ENCODE measurements around the gene GALT. TPM values are rescaled to one million over a fixed set of nuclear protein-coding genes. Genes with fewer than 3 reads are reported as not detected.

The GALT gene
- total RNA-seq, 1 experiment from 2014 or later: 21.3 TPM

- ChIA-PET CTCF (interaction anchor here (0.9 to 1.5 kb wide), 5 partner anchors 13 to 38 kb away, joined by 3 to 5 read pairs (median 4); partner anchors contain the start of gene GALT), POLR2A (interaction anchor here (0.5 to 2.7 kb wide), 11 partner anchors 8 to 982 kb away, joined by 3 to 11 read pairs (median 3); partner anchors contain the start of genes CCL21, GALT, IL11RA and SIGMAR1)
- Mint-ChIP-seq H3K4me1 (ENCODE audit: insufficient read depth, unreplicated experiment) (peaks cover 17% of the 10 kb centered on the region), H3K27ac (ENCODE audit: low read depth, unreplicated experiment) (peak overlapping the region; percentile 49), H3K9me3 (ENCODE audit: unreplicated experiment) (peaks cover 5% of the 10 kb centered on the region), H3K4me3 (ENCODE audit: unreplicated experiment) (peak overlapping the region; percentile 92), H3K36me3 (ENCODE audit: insufficient read depth, unreplicated experiment) (peaks cover 18% of the 10 kb centered on the region), H3K27me3 (ENCODE audit: insufficient read depth, unreplicated experiment) (no peaks in the 10 kb centered on the region)
- peak; percentile 82 for DNase-seq (ENCODE audit: unreplicated experiment)
- no TSS peak for BruUV-seq (replicated peaks)
- intact Hi-C loops (cut with micrococcal nuclease): loop anchor here (1.0 to 2.0 kb wide), 2 partner anchors 18 to 38 kb away; partner anchors contain the start of gene GALT
- peak; percentile 73 for TF ChIP-seq CTCF (IDR thresholded peaks at IDR 0.05; ENCODE audit: unreplicated experiment)
These were observed 18.0 kb downstream of the GALT start for GRCh38 chr9:34664281-34665066.

- CTCF ChIA-PET: interaction anchor here (0.9 to 1.5 kb wide), 4 partner anchors 12 to 31 kb away, joined by 3 to 5 read pairs (median 4); partner anchors contain the start of gene GALT
- H3K36me3 Mint-ChIP-seq (ENCODE audit: insufficient read depth, unreplicated experiment): peaks cover 21% of the 10 kb centered on the region
- no peak for TF ChIP-seq CTCF (IDR thresholded peaks at IDR 0.05; ENCODE audit: unreplicated experiment)
- H3K27me3 Mint-ChIP-seq (ENCODE audit: insufficient read depth, unreplicated experiment): no peaks in the 10 kb centered on the region
- peak overlapping the region; percentile 92 for H3K4me3 Mint-ChIP-seq (ENCODE audit: unreplicated experiment)
- POLR2A ChIA-PET: interaction anchor here (0.5 to 2.7 kb wide), 8 partner anchors 13 to 45 kb away, joined by 3 to 11 read pairs (median 4); partner anchors contain the start of genes CCL21, GALT, IL11RA and SIGMAR1
- no TSS peak for BruUV-seq (replicated peaks)
- peak overlapping the region; percentile 96 for H3K27ac Mint-ChIP-seq (ENCODE audit: low read depth, unreplicated experiment)
- no peak for DNase-seq (ENCODE audit: unreplicated experiment)
- intact Hi-C loops (cut with micrococcal nuclease): loop anchor here (2.0 kb wide), 1 partner anchor 18 kb away; the partner anchor contains the start of gene GALT
- H3K9me3 Mint-ChIP-seq (ENCODE audit: unreplicated experiment): peaks cover 7% of the 10 kb centered on the region
- peaks cover 17% of the 10 kb centered on the region for H3K4me1 Mint-ChIP-seq (ENCODE audit: insufficient read depth, unreplicated experiment)
These were observed 18.5 kb downstream of the GALT start for GRCh38 chr9:34665067-34665380.

GRCh38 chr9:34665381-34666250 lies 19.1 kb downstream of the GALT start:
- H3K4me1 Mint-ChIP-seq (ENCODE audit: insufficient read depth, unreplicated experiment): peaks cover 17% of the 10 kb centered on the region
- intact Hi-C loops (cut with micrococcal nuclease): loop anchor here (2.0 kb wide), 1 partner anchor 19 kb away; the partner anchor contains the start of gene GALT

More at GRCh38 chr9:34665381-34666250, 19.1 kb downstream of the GALT start:
- H3K36me3 Mint-ChIP-seq (ENCODE audit: insufficient read depth, unreplicated experiment): peaks cover 21% of the 10 kb centered on the region
- H3K27me3 Mint-ChIP-seq (ENCODE audit: insufficient read depth, unreplicated experiment): no peaks in the 10 kb centered on the region
- H3K9me3 Mint-ChIP-seq (ENCODE audit: unreplicated experiment): peaks cover 7% of the 10 kb centered on the region
- DNase-seq (ENCODE audit: unreplicated experiment): peak; percentile 94
- POLR2A ChIA-PET: interaction anchor here (0.6 to 2.7 kb wide), 8 partner anchors 14 to 53 kb away, joined by 3 to 11 read pairs (median 4); partner anchors contain the start of genes CCL21, GALT, IL11RA and SIGMAR1
- CTCF ChIA-PET: interaction anchor here (0.6 to 1.5 kb wide), 5 partner anchors 17 to 146 kb away, joined by 3 to 5 read pairs (median 4); no protein-coding TSS in a partner anchor
- H3K4me3 Mint-ChIP-seq (ENCODE audit: unreplicated experiment): peak overlapping the region; percentile 92
- peak overlapping the region; percentile 96 for H3K27ac Mint-ChIP-seq (ENCODE audit: low read depth, unreplicated experiment)
- TSS peak; percentile 65 for BruUV-seq (replicated peaks)
- no peak for TF ChIP-seq CTCF (IDR thresholded peaks at IDR 0.05; ENCODE audit: unreplicated experiment)
